Esophagus muscularis mucosa (tissue), 3 donors: ENCODE data around the gene HLA-DPA1.

ENCODE experiments used
- CTCF ChIP-seq, 3 experiments: fragments of 200-600 bp in 2 of 3; fragments of 450-650 bp in 1 of 3; sonication (generic) in 2 of 3; IDR thresholded peaks; one replicate each; pipeline ENCODE4 v1.5.1; 2017 to 2019; ENCODE audit warnings: antibody characterized with exemption in 3 of 3, mild to moderate bottlenecking in 2 of 3, moderate library complexity in 1 of 3
- POLR2A ChIP-seq: fragments of 450-650 bp; IDR thresholded peaks from one replicate; pipeline ENCODE4 v1.6.1; 2017; ENCODE audit warnings: antibody characterized with exemption, moderate library complexity, mild to moderate bottlenecking, low read depth

- TF ChIP-seq POLR2A (no peak), CTCF (IDR thresholded peaks at IDR 0.05) (no peak)
These were observed 43.6 kb upstream of the HLA-DPA1 start for GRCh38 chr6:33116841-33117711.
